SK-N-MC (cell line): ENCODE data around the gene CYP2S1.
"Not testable (repeated sequence)": the region's sequence is repeated elsewhere in the genome, so short reads cannot be mapped to it uniquely, and the experiment has no call there.

ENCODE experiments used
- EZH2 ChIP-seq: fragments of 200-600 bp; sonication (generic); IDR thresholded peaks from one replicate; pipeline ENCODE4 v1.6.1; 2017; ENCODE audit warnings: antibody characterized with exemption
- FOXP2 ChIP-seq: optimal IDR thresholded peaks from 2 replicates; pipeline ENCODE3; 2011; ENCODE audit warnings: mild to moderate bottlenecking, moderate library complexity; ENCODE audit not compliant: insufficient read depth; ENCODE audit errors: extremely low read length, control extremely low read depth
- POLR2AphosphoS5 ChIP-seq: IDR thresholded peaks from 2 replicates; pipeline ENCODE4 v1.6.1; 2012; ENCODE audit warnings: mild to moderate bottlenecking, low read depth, low read length, borderline replicate concordance

DNA sequence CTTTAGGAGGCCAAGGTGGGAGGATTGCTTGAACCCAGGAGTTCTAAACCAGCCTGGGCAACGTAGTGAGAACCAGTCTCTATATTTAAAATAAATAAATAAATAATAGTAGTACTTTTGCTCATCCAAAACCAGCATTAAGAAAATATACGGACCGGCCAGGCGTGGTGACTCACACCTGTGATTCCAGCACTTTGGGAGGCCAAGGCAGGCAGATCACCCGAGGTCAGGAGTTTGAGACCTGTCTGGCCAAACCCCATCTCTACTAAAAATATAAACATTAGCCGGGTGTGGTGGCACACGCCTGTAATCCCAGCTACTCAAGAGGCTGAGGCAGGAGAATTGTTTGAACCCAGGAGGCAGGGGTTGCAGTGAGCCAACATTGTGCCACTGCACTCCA lies 42.0 kb upstream of the CYP2S1 start:
- not testable (repeated sequence) for TF ChIP-seq EZH2, POLR2AphosphoS5, FOXP2
